Measurements from ENCODE around the gene CWC27.

- no peak for TF ChIP-seq CTCF (IDR thresholded peaks at IDR 0.05)
- TF ChIP-seq POLR2A (IDR thresholded peaks at IDR 0.05) = no peak
- no peak for TF ChIP-seq EP300 (IDR thresholded peaks at IDR 0.05)
- no peak for TF ChIP-seq POLR2AphosphoS5 (IDR thresholded peaks at IDR 0.05)
Measured at GRCh38 chr5:64854855-64855254, 86.1 kb downstream of the CWC27 start.

Data from stomach (tissue), 4 donors.